CD4-positive, alpha-beta memory T cell (primary cell): ENCODE measurements around the gene RNF207. TPM values are rescaled to one million over a fixed set of nuclear protein-coding genes. Genes with fewer than 3 reads are reported as not detected.
A peak's percentile ranks its signal among the peaks of the same experiment; 100 is the strongest.

Experiments
- CTCF ChIA-PET: fragments of 350-600 bp; sonication (Branson Sonifier 250); formaldehyde crosslinking; loops from one replicate; lab custom pipeline; 2021; ENCODE audit warnings: inconsistent platforms; ENCODE audit not compliant: partially characterized antibody; lab: Charles Lee
- POLR2A ChIA-PET: fragments of 350-600 bp; sonication (Branson Sonifier 250); formaldehyde crosslinking; loops from one replicate; lab custom pipeline; 2021; ENCODE audit not compliant: partially characterized antibody; lab: Charles Lee
- DNase-seq, 5 donors: peaks; one replicate each; pipeline versions ENCODE4 v3.0.0 to v3.0.0-alpha.2; 2020 to 2022; ENCODE audit warnings: mixed read lengths in 1 of 5
- H3K27ac ChIP-seq: one replicate; pipeline ENCODE4 v1.7.0; 2013; ENCODE audit warnings: low read depth, low read length
- H3K27me3 ChIP-seq: 2 replicates; pipeline ENCODE4 v1.7.0; 2013; ENCODE audit warnings: mild to moderate bottlenecking, low read length, moderate library complexity; ENCODE audit not compliant: insufficient read depth
- H3K36me3 ChIP-seq: 2 replicates; pipeline ENCODE4 v1.7.0; 2013; ENCODE audit warnings: mild to moderate bottlenecking, low read length, moderate library complexity; ENCODE audit not compliant: insufficient read depth
- H3K4me1 ChIP-seq: 2 replicates; pipeline ENCODE4 v1.7.0; 2013; ENCODE audit warnings: mild to moderate bottlenecking, low read length, moderate library complexity; ENCODE audit not compliant: insufficient read depth
- H3K4me3 ChIP-seq, 2 donors: one replicate each; pipeline ENCODE4 v1.7.0; 2013; ENCODE audit warnings: low read length in 2 of 2, mild to moderate bottlenecking in 1 of 2
- H3K9me3 ChIP-seq, 2 donors: one replicate each; pipeline ENCODE4 v1.7.0; 2013; ENCODE audit warnings: low read length in 2 of 2, control low read depth in 1 of 2; ENCODE audit not compliant: control insufficient read depth in 1 of 2
- H3K27ac Mint-ChIP-seq, 7 donors: one replicate each; pipeline ENCODE4 v1.8.0; 2020 to 2021; ENCODE audit warnings: mixed read lengths in 7 of 7, mild to moderate bottlenecking in 6 of 7, inconsistent platforms in 3 of 7, moderate library complexity in 3 of 7
- H3K27me3 Mint-ChIP-seq, 2 donors: one replicate each; pipeline ENCODE4 v1.8.0; 2020 to 2021; ENCODE audit warnings: mixed read lengths in 2 of 2
- H3K36me3 Mint-ChIP-seq, 2 donors: one replicate each; pipeline ENCODE4 v1.8.0; 2020 to 2021; ENCODE audit warnings: mixed read lengths in 2 of 2, inconsistent platforms in 1 of 2, mild to moderate bottlenecking in 1 of 2
- H3K4me1 Mint-ChIP-seq, 4 donors: one replicate each; pipeline ENCODE4 v1.8.0; 2020 to 2021; ENCODE audit warnings: mixed read lengths in 4 of 4, mild to moderate bottlenecking in 1 of 4
- H3K4me3 Mint-ChIP-seq, 8 donors: one replicate each; pipeline ENCODE4 v1.8.0; 2020 to 2021; ENCODE audit warnings: mixed read lengths in 8 of 8, mild to moderate bottlenecking in 7 of 8, moderate library complexity in 6 of 8, inconsistent platforms in 3 of 8
- H3K9me3 Mint-ChIP-seq, 8 donors: one replicate each; pipeline ENCODE4 v1.8.0; 2020 to 2021; ENCODE audit warnings: mixed read lengths in 8 of 8, mild to moderate bottlenecking in 5 of 8, inconsistent platforms in 3 of 8, moderate library complexity in 1 of 8
- intact Hi-C: fragments of 100-400 bp; cut with micrococcal nuclease; formaldehyde crosslinking; loops from one replicate; pipeline ENCODE4 v1.15.1; 2023
- polyA plus RNA-seq, 2 donors: library from polyadenylated mRNA; unstranded; fragments of 300-500 nt; fragmentation: Illumina TruSeq; gene quantifications; one replicate each; pipeline ENCODE4 v1.2.3, GENCODE V29; 2021
- total RNA-seq, 2 experiments: library from RNA; stranded (reverse); gene quantifications; one replicate each; pipeline ENCODE4 v1.2.3, GENCODE V29; 2021

RNF207 gene
- total and polyA plus RNA-seq, 4 experiments from 2014 or later, result 1.7 to 9.4 (median 5.3) TPM

DNA sequence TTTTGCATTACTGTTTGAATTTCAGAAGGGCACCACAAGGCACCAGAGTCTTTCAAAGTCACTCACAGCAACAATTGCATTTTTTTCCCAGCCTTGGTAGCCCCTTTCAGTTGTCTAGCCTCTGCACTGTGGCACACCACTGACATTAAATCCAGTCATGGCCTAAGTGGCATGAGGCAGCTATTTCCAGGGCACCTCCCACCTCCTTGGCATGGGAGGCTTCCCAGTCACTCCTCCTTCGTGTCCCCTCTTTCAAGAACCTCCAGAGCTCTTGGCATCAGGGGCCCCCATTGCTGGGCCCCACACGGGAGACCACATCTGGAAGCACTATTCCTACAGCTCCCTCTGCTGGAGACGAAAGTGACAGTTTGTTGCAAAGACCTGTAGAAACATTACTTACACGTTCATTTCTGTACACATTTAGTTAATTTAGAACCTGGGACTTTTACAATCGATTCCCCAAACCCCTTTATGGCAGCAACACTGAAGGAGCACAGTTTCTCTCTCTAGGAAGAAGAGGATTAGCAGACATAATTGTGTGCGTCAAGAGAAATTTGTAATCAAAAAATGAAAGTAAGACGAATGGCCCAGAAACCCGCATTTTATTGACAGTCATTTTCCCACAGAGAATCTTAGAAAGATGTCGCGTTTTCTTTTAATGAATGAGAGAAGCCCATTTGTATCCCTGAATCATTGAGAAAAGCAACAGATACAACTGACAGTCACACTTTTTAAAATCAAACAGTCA, 20.1 kb upstream of the RNF207 start:
- peak in 2 of 5 donors; percentile 20 to 26 for DNase-seq
- intact Hi-C loops, result loop anchor here (5.0 kb wide), 1 partner anchor 674 kb away; no protein-coding TSS in a partner anchor
- H3K27me3 Mint-ChIP-seq, result peaks cover 8 to 12% of the 10 kb centered on the region in 2 donors
- Histone ChIP-seq H3K36me3 (peaks cover 22% of the 10 kb centered on the region), H3K27me3 (no peaks in the 10 kb centered on the region), H3K4me3 (no peak overlapping the region), H3K9me3 (no peaks in the 10 kb centered on the region), H3K27ac (no peak overlapping the region), H3K4me1 (peaks cover 7% of the 10 kb centered on the region)
- ChIA-PET POLR2A (interaction anchor here (0.9 to 1.1 kb wide), 3 partner anchors 8 to 193 kb away, joined by 3 to 5 read pairs (median 4); partner anchors contain the start of gene NPHP4), CTCF (interaction anchor here (0.9 to 1.4 kb wide), 4 partner anchors 8 to 77 kb away, joined by 3 to 5 read pairs (median 4); no protein-coding TSS in a partner anchor)
- peak overlapping the region in 3 of 7 donors; percentile 2 to 48 (median 40) for H3K27ac Mint-ChIP-seq
- H3K4me1 Mint-ChIP-seq, result peaks cover 15 to 38% (median 30%) of the 10 kb centered on the region in 4 donors
- peaks cover 30 to 45% of the 10 kb centered on the region in 2 donors for H3K36me3 Mint-ChIP-seq
- no peak overlapping the region for H3K4me3 Mint-ChIP-seq
- no peaks in the 10 kb centered on the region for H3K9me3 Mint-ChIP-seq

DNA sequence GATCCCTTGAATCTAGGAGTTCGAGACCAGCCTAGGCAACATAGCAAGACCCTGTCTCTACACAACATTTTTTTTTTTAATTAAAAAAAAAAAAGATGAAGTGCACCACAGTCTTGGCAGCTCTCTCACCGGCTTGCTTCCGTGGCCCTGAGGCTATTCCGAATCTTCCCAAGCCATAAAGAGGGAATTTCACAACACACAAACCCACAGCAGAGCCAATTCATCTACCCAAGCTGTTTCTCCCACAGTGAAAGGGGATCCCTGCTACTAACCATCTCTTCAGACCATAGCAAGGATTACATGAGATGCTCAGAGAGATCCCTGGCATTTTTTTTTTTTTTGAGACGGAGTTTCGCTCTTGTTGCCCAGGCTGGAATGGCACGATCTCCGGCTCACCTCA, 17.5 kb upstream of the RNF207 start:
- intact Hi-C loops, result loop anchor here (5.0 kb wide), 1 partner anchor 676 kb away; no protein-coding TSS in a partner anchor
- no peak overlapping the region for H3K4me3 Mint-ChIP-seq
- peaks cover 38% of the 10 kb centered on the region for H3K36me3 ChIP-seq
- peaks cover 32 to 57% of the 10 kb centered on the region in 2 donors for H3K36me3 Mint-ChIP-seq
- peaks cover 11 to 30% (median 21%) of the 10 kb centered on the region in 4 donors for H3K4me1 Mint-ChIP-seq
- no peaks in the 10 kb centered on the region for H3K4me1 ChIP-seq
- H3K4me3 ChIP-seq, result no peak overlapping the region
- DNase-seq, result no peak
- H3K9me3 ChIP-seq, result no peaks in the 10 kb centered on the region
- H3K27ac Mint-ChIP-seq, result peak overlapping the region in 1 of 7 donors; percentile 22
- no peaks in the 10 kb centered on the region for H3K9me3 Mint-ChIP-seq
- no peaks in the 10 kb centered on the region for H3K27me3 Mint-ChIP-seq
- no peaks in the 10 kb centered on the region for H3K27me3 ChIP-seq
- ChIA-PET CTCF (interaction anchor here (2.4 kb wide), 1 partner anchor 15 kb away, joined by 9 read pairs; no protein-coding TSS in a partner anchor), POLR2A (no interaction called here)
- H3K27ac ChIP-seq, result no peak overlapping the region

DNA sequence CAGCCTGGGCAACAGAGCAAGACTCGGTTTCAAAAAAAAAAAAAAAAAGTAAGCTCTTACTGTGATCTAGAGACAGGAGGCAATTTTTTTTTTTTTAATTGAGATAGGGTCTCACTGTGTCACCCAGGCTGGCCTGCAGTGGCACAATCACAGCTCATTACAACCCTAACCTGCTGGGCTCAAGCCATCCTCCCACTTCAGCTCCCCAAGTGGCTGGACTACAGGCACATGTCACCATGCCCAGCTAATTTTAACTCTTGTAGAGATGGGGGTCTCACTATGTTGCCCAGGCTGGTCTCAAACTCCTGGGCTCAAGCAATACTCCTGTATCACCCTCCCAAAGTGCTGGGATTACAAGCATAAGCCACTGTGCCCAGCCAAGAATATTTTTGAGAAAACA, 14.0 kb upstream of the RNF207 start:
- Mint-ChIP-seq H3K27me3 (no peaks in the 10 kb centered on the region), H3K4me1 (peaks cover 9 to 31% (median 17%) of the 10 kb centered on the region in 4 donors), H3K36me3 (peaks cover 38 to 57% of the 10 kb centered on the region in 2 donors), H3K4me3 (no peak overlapping the region), H3K9me3 (no peaks in the 10 kb centered on the region), H3K27ac (no peak overlapping the region)
- Histone ChIP-seq H3K27ac (no peak overlapping the region), H3K9me3 (no peaks in the 10 kb centered on the region), H3K4me3 (no peak overlapping the region), H3K4me1 (peaks cover 11% of the 10 kb centered on the region), H3K36me3 (peaks cover 57% of the 10 kb centered on the region), H3K27me3 (no peaks in the 10 kb centered on the region)
- ChIA-PET POLR2A (interaction anchor here (0.6 kb wide), 1 partner anchor 27 kb away, joined by 3 read pairs; no protein-coding TSS in a partner anchor), CTCF (interaction anchor here (1.3 to 2.3 kb wide), 2 partner anchors 12 to 53 kb away, joined by 3 to 11 read pairs; no protein-coding TSS in a partner anchor)
- no peak for DNase-seq
- intact Hi-C loops, result loop anchor here (10.0 kb wide), 1 partner anchor 167 kb away; no protein-coding TSS in a partner anchor

DNA sequence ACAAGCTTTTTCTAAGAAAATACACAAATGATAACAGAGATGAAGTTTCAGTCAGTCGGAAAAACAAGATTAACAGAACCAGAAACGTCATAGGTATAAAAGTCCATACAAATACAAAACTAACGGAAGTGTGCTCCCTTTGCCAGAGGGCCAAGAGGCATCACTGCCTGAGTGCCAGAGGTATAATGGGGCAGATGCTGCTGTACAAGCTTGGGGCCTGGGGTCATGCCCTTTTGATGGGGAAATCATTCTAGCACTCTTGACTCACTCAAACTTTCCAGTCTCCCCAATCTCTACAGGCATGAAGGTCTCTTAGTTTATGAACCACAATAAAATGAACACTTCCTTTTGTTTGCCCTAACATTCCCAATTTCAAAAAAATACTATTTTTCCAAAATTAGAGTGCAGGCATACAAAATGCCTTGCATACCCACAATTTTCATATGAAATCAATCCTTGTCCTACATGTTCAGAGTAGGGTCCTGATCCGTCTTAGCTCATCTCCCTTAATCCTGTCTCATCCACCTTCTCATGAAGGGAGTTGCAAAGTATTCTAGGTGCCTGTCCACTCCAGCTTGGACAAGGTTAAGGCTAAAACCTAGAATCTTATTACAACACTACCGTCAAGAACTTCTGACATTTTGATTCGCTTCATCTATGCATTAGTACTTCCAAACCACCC, 8.0 kb upstream of the RNF207 start:
- Mint-ChIP-seq H3K27ac (peak overlapping the region; percentile 86 to 96 (median 93)), H3K4me1 (peaks cover 33 to 58% (median 43%) of the 10 kb centered on the region in 4 donors), H3K27me3 (no peaks in the 10 kb centered on the region), H3K4me3 (peak overlapping the region; percentile 88 to 94 (median 92)), H3K9me3 (no peaks in the 10 kb centered on the region), H3K36me3 (peaks cover 23 to 44% of the 10 kb centered on the region in 2 donors)
- Histone ChIP-seq H3K36me3 (peaks cover 34% of the 10 kb centered on the region), H3K4me1 (peaks cover 42% of the 10 kb centered on the region), H3K9me3 (no peaks in the 10 kb centered on the region), H3K4me3 (peak overlapping the region; percentile 57 to 84), H3K27me3 (no peaks in the 10 kb centered on the region), H3K27ac (peak overlapping the region; percentile 74)
- intact Hi-C loops, result loop anchor here (5.0 to 10.0 kb wide), 2 partner anchors 173 to 194 kb away; partner anchors contain the start of gene ACOT7
- ChIA-PET CTCF (interaction anchor here (1.7 kb wide), 1 partner anchor 47 kb away, joined by 6 read pairs; no protein-coding TSS in a partner anchor), POLR2A (interaction anchor here (0.5 to 1.5 kb wide), 6 partner anchors 10 to 293 kb away, joined by 3 to 4 read pairs (median 3); partner anchors contain the start of gene PLEKHG5)
- no peak for DNase-seq

DNA sequence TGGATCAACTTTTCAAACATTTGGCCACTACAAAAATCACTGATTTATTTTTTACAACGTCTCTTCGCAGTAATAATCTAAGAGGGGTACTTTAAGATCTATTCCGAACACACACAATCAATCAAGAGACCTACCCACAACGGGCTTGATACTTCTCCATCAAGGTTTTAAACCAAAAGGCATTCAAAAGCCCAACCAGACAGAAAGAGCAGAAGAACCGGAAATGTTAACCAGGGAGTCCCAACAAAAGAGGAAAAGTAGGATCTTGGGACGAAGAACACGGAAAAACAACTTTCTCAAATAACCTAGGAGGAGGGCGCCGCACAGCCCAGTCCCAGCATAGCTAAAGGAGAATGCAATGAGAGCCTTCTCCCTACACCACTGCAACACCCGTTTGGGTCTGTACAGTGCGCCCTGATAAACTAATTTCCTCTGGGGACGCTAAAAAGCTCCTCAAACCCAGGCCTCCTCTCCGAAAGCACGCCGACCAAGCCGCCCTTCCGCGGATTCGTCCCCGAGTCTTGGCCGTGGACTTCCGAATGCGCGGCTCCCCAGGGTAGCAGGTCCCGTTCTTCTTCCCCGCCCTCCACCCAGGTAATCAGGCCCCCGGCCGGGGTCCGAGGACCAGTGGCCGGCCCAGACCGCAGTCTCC, 7.1 kb upstream of the RNF207 start:
- Histone ChIP-seq H3K36me3 (peaks cover 25% of the 10 kb centered on the region), H3K9me3 (no peaks in the 10 kb centered on the region), H3K4me1 (peaks cover 42% of the 10 kb centered on the region), H3K27ac (peak overlapping the region; percentile 74), H3K4me3 (peak overlapping the region; percentile 57 to 84), H3K27me3 (no peaks in the 10 kb centered on the region)
- Mint-ChIP-seq H3K27me3 (no peaks in the 10 kb centered on the region), H3K4me3 (peak overlapping the region; percentile 88 to 94 (median 92)), H3K36me3 (peaks cover 21 to 37% of the 10 kb centered on the region in 2 donors), H3K9me3 (no peaks in the 10 kb centered on the region), H3K27ac (peak overlapping the region; percentile 86 to 96 (median 93)), H3K4me1 (peaks cover 31 to 56% (median 42%) of the 10 kb centered on the region in 4 donors)
- ChIA-PET CTCF (interaction anchor here (1.7 kb wide), 1 partner anchor 46 kb away, joined by 6 read pairs; no protein-coding TSS in a partner anchor), POLR2A (interaction anchor here (1.0 to 1.7 kb wide), 9 partner anchors 9 to 197 kb away, joined by 3 to 4 read pairs (median 3); partner anchors contain the start of gene ACOT7)
- DNase-seq, result peak in 1 of 5 donors; percentile 51
- intact Hi-C loops, result loop anchor here (1.0 to 10.0 kb wide), 5 partner anchors 37 to 587 kb away; partner anchors contain the start of genes ACOT7, CAMTA1, ICMT and NPHP4
